Liver (tissue), 9 donors: Measurements from ENCODE around the gene ELK3. TPM values are rescaled to one million over a fixed set of nuclear protein-coding genes. Genes with fewer than 3 reads are reported as not detected.
A peak's percentile ranks its signal among the peaks of the same experiment; 100 is the strongest.

Source experiments
- DNase-seq: peaks from one replicate; pipeline ENCODE4 v3.0.0-alpha.2; 2017; ENCODE audit warnings: low spot score
- H3K27ac ChIP-seq, 2 donors: one replicate each; pipeline ENCODE4 v1.7.0; 2013; ENCODE audit warnings: inconsistent platforms in 2 of 2, low read length in 2 of 2, control low read depth in 1 of 2, low read depth in 1 of 2, mild to moderate bottlenecking in 1 of 2
- H3K27me3 ChIP-seq, 4 donors: one replicate each; pipeline versions ENCODE4 v1.6.1 to v1.7.0; 2013; ENCODE audit warnings: low read length in 3 of 4, inconsistent platforms in 1 of 4, mild to moderate bottlenecking in 1 of 4, moderate library complexity in 1 of 4; ENCODE audit not compliant: control insufficient read depth in 4 of 4, insufficient read depth in 4 of 4
- H3K36me3 ChIP-seq, 4 donors: one replicate each; pipeline versions ENCODE4 v1.6.1 to v1.7.0; 2013; ENCODE audit warnings: low read length in 3 of 4, mild to moderate bottlenecking in 3 of 4, low read depth in 1 of 4, moderate library complexity in 1 of 4; ENCODE audit not compliant: control insufficient read depth in 4 of 4, insufficient read depth in 3 of 4
- H3K4me1 ChIP-seq, 4 donors: one replicate each; pipeline versions ENCODE4 v1.6.1 to v1.7.0; 2013; ENCODE audit warnings: low read length in 3 of 4, mild to moderate bottlenecking in 3 of 4, moderate library complexity in 1 of 4; ENCODE audit not compliant: control insufficient read depth in 4 of 4, insufficient read depth in 4 of 4
- H3K4me3 ChIP-seq, 3 donors: one replicate each; pipeline versions ENCODE4 v1.6.1 to v1.7.0; 2013; ENCODE audit warnings: low read length in 3 of 3, control low read depth in 1 of 3, low read depth in 1 of 3, mild to moderate bottlenecking in 1 of 3
- H3K9ac ChIP-seq, 2 donors: one replicate each; pipeline ENCODE4 v1.7.0; 2013; ENCODE audit warnings: low read length in 2 of 2, mild to moderate bottlenecking in 2 of 2, moderate library complexity in 2 of 2, control low read depth in 1 of 2, low read depth in 1 of 2
- H3K9me3 ChIP-seq, 4 donors: one replicate each; pipeline versions ENCODE4 v1.6.1 to v1.7.0; 2013; ENCODE audit warnings: low read length in 3 of 4; ENCODE audit not compliant: control insufficient read depth in 4 of 4
- EGR1 ChIP-seq, 2 donors: IDR thresholded peaks; 2 replicates each; pipeline ENCODE4 v1.6.1; 2016 to 2018; ENCODE audit warnings: antibody characterized with exemption in 2 of 2, low read depth in 2 of 2
- FOXA1 ChIP-seq: IDR thresholded peaks from 2 replicates; pipeline ENCODE4 v1.6.1; 2016; ENCODE audit warnings: antibody characterized with exemption
- FOXA2 ChIP-seq: IDR thresholded peaks from 2 replicates; pipeline ENCODE4 v1.6.1; 2016; ENCODE audit warnings: antibody characterized with exemption
- GABPA ChIP-seq, 2 donors: IDR thresholded peaks in 1 of 2; conservative IDR thresholded peaks in 1 of 2; 2 replicates each; pipeline ENCODE4 v1.6.1; 2016; ENCODE audit warnings: antibody characterized with exemption in 2 of 2, mild to moderate bottlenecking in 1 of 2, moderate library complexity in 1 of 2
- HNF4A ChIP-seq, 2 donors: conservative IDR thresholded peaks; 2 replicates each; pipeline ENCODE4 v1.6.1; 2016; ENCODE audit warnings: antibody characterized with exemption in 2 of 2, mild to moderate bottlenecking in 2 of 2
- HNF4G ChIP-seq: IDR thresholded peaks from 2 replicates; pipeline ENCODE4 v1.6.1; 2016; ENCODE audit warnings: antibody characterized with exemption
- JUND ChIP-seq, 2 donors: IDR thresholded peaks; 2 replicates each; pipeline ENCODE4 v1.6.1; 2016; ENCODE audit warnings: antibody characterized with exemption in 2 of 2
- NR2F2 ChIP-seq: IDR thresholded peaks from 2 replicates; pipeline ENCODE4 v1.6.1; 2016; ENCODE audit warnings: antibody characterized with exemption
- RAD21 ChIP-seq, 2 donors: IDR thresholded peaks; 2 replicates each; pipeline ENCODE4 v1.6.1; 2016; ENCODE audit warnings: antibody characterized with exemption in 2 of 2, mild to moderate bottlenecking in 2 of 2
- RXRA ChIP-seq, 2 donors: IDR thresholded peaks; 2 replicates each; pipeline ENCODE4 v1.6.1; 2017 to 2018; ENCODE audit warnings: antibody characterized with exemption in 2 of 2, mild to moderate bottlenecking in 1 of 2
- SP1 ChIP-seq: IDR thresholded peaks from 2 replicates; pipeline ENCODE4 v1.6.1; 2018; ENCODE audit warnings: antibody characterized with exemption, mild to moderate bottlenecking
- TAF1 ChIP-seq: conservative IDR thresholded peaks from 2 replicates; pipeline ENCODE4 v1.6.1; 2016; ENCODE audit warnings: antibody characterized with exemption, mild to moderate bottlenecking
- YY1 ChIP-seq: IDR thresholded peaks from 2 replicates; pipeline ENCODE4 v1.6.1; 2016; ENCODE audit warnings: antibody characterized with exemption, mild to moderate bottlenecking
- WGBS: extraction: QIAGEN DNeasy Blood & Tissue Kit; methylation state at CpG from one replicate; pipeline ENCODE4 v1.1.7; 2013; 5-methylcytosine and 5-hydroxymethylcytosine counted together
- polyA plus RNA-seq, 2 donors: library from polyadenylated mRNA; stranded (reverse) in 1 of 2; unstranded in 1 of 2; fragments of 200-250 nt in 1 of 2; fragments of >200 nt in 1 of 2; fragmentation: Nextera tagmentation in 1 of 2; extraction: Ambion mirVana in 1 of 2; gene quantifications; one replicate each; pipeline versions ENCODE4 v1.2.1 to v1.2.3, GENCODE V29; 2013 to 2015
- total RNA-seq, 2 donors: library from RNA; depleted of rRNA; stranded (reverse); fragments of >200 nt; gene quantifications; one replicate each; pipeline ENCODE4 v1.2.3, GENCODE V29; 2014
- TF ChIP-seq, protein P1 (sequence below): IDR thresholded peaks from 2 replicates; pipeline ENCODE4 v1.6.1; 2016; ENCODE audit warnings: antibody characterized with exemption
- TF ChIP-seq, protein P2 (sequence below): IDR thresholded peaks from 2 replicates; pipeline ENCODE4 v1.6.1; 2016; ENCODE audit warnings: antibody characterized with exemption
- TF ChIP-seq, protein P3 (sequence below): fragments of 150-350 bp; IDR thresholded peaks from 2 replicates; pipeline ENCODE4 v1.5.1; 2017; ENCODE audit warnings: improper control_type of control experiment, low read depth, low read length; ENCODE audit not compliant: missing input control
- TF ChIP-seq, protein P4 (sequence below): IDR thresholded peaks from 2 replicates; pipeline ENCODE4 v1.6.1; 2016; ENCODE audit warnings: antibody characterized with exemption
- TF ChIP-seq, protein P5 (sequence below): IDR thresholded peaks from 2 replicates; pipeline ENCODE4 v1.6.1; 2016; ENCODE audit warnings: antibody characterized with exemption, mild to moderate bottlenecking
- donor health status: healthy.
- donor health status: healthy.
- donor health status: healthy.
- donor health status: healthy.
- donor health status: healthy.

Gene ELK3
- total and polyA plus RNA-seq, 4 donors = 3.7 to 5.2 (median 4.5) TPM

GRCh38 chr12:96225994-96226399, 31.8 kb downstream of the ELK3 start:
- WGBS = 26% methylated on average over 1 of the region's 1 CpG
- Histone ChIP-seq H3K27ac (peak overlapping the region; percentile 44 to 77), H3K27me3 (no peaks in the 10 kb centered on the region), H3K9ac (no peak overlapping the region), H3K4me3 (no peak overlapping the region), H3K9me3 (no peaks in the 10 kb centered on the region), H3K4me1 (peaks cover 7 to 13% (median 8%) of the 10 kb centered on the region in 4 donors), H3K36me3 (no peaks in the 10 kb centered on the region)
- TF ChIP-seq, protein P1, sequence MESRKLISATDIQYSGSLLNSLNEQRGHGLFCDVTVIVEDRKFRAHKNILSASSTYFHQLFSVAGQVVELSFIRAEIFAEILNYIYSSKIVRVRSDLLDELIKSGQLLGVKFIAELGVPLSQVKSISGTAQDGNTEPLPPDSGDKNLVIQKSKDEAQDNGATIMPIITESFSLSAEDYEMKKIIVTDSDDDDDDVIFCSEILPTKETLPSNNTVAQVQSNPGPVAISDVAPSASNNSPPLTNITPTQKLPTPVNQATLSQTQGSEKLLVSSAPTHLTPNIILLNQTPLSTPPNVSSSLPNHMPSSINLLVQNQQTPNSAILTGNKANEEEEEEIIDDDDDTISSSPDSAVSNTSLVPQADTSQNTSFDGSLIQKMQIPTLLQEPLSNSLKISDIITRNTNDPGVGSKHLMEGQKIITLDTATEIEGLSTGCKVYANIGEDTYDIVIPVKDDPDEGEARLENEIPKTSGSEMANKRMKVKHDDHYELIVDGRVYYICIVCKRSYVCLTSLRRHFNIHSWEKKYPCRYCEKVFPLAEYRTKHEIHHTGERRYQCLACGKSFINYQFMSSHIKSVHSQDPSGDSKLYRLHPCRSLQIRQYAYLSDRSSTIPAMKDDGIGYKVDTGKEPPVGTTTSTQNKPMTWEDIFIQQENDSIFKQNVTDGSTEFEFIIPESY = peak; percentile 68
- TF ChIP-seq YY1 = peak; percentile 78
- TF ChIP-seq, protein P2, sequence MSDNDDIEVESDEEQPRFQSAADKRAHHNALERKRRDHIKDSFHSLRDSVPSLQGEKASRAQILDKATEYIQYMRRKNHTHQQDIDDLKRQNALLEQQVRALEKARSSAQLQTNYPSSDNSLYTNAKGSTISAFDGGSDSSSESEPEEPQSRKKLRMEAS = peak; percentile 85
- TF ChIP-seq TAF1 = no peak
- TF ChIP-seq FOXA1 = no peak
- TF ChIP-seq, protein P3, sequence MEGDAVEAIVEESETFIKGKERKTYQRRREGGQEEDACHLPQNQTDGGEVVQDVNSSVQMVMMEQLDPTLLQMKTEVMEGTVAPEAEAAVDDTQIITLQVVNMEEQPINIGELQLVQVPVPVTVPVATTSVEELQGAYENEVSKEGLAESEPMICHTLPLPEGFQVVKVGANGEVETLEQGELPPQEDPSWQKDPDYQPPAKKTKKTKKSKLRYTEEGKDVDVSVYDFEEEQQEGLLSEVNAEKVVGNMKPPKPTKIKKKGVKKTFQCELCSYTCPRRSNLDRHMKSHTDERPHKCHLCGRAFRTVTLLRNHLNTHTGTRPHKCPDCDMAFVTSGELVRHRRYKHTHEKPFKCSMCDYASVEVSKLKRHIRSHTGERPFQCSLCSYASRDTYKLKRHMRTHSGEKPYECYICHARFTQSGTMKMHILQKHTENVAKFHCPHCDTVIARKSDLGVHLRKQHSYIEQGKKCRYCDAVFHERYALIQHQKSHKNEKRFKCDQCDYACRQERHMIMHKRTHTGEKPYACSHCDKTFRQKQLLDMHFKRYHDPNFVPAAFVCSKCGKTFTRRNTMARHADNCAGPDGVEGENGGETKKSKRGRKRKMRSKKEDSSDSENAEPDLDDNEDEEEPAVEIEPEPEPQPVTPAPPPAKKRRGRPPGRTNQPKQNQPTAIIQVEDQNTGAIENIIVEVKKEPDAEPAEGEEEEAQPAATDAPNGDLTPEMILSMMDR = no peak
- TF ChIP-seq SP1 = peak; percentile 97
- peak; percentile 83 to 91 for TF ChIP-seq RXRA (IDR thresholded peaks at IDR 0.05)
- TF ChIP-seq EGR1 (IDR thresholded peaks at IDR 0.05; ENCODE audit: low read depth in 2 of 2) = peak in 1 of 2 donors; percentile 69
- TF ChIP-seq JUND (IDR thresholded peaks at IDR 0.05) = peak; percentile 66 to 77
- TF ChIP-seq, protein P4, sequence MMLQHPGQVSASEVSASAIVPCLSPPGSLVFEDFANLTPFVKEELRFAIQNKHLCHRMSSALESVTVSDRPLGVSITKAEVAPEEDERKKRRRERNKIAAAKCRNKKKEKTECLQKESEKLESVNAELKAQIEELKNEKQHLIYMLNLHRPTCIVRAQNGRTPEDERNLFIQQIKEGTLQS = peak; percentile 46
- TF ChIP-seq, protein P5, sequence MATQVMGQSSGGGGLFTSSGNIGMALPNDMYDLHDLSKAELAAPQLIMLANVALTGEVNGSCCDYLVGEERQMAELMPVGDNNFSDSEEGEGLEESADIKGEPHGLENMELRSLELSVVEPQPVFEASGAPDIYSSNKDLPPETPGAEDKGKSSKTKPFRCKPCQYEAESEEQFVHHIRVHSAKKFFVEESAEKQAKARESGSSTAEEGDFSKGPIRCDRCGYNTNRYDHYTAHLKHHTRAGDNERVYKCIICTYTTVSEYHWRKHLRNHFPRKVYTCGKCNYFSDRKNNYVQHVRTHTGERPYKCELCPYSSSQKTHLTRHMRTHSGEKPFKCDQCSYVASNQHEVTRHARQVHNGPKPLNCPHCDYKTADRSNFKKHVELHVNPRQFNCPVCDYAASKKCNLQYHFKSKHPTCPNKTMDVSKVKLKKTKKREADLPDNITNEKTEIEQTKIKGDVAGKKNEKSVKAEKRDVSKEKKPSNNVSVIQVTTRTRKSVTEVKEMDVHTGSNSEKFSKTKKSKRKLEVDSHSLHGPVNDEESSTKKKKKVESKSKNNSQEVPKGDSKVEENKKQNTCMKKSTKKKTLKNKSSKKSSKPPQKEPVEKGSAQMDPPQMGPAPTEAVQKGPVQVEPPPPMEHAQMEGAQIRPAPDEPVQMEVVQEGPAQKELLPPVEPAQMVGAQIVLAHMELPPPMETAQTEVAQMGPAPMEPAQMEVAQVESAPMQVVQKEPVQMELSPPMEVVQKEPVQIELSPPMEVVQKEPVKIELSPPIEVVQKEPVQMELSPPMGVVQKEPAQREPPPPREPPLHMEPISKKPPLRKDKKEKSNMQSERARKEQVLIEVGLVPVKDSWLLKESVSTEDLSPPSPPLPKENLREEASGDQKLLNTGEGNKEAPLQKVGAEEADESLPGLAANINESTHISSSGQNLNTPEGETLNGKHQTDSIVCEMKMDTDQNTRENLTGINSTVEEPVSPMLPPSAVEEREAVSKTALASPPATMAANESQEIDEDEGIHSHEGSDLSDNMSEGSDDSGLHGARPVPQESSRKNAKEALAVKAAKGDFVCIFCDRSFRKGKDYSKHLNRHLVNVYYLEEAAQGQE = peak; percentile 75
- peak; percentile 97 to 99 for TF ChIP-seq HNF4A (conservative IDR thresholded peaks at IDR 0.05)
- TF ChIP-seq RAD21 (IDR thresholded peaks at IDR 0.05) = peak; percentile 64 to 65
- TF ChIP-seq FOXA2 = peak; percentile 62
- peak in 1 of 2 donors; percentile 55 for TF ChIP-seq GABPA (IDR thresholded peaks at IDR 0.05 in 1 of 2, conservative IDR thresholded peaks at IDR 0.05 in 1 of 2)
- peak; percentile 60 for TF ChIP-seq NR2F2
- peak; percentile 93 for TF ChIP-seq HNF4G
- DNase-seq = no peak
